GM19468 (cell line): ENCODE data around the gene FCER1A.

Experiments
- ATAC-seq: cut with Tn5 transposase; IDR thresholded peaks from one replicate; pipeline ENCODE4 v1.9.1; 2021; ENCODE audit warnings: mild to moderate bottlenecking, moderate library complexity, moderate number of reproducible peaks; ENCODE audit not compliant: unreplicated experiment; ENCODE audit errors: extremely low read depth

The FCER1A gene

GRCh38 chr1:159302095-159302494 is at the start of gene FCER1A:
Gene FCER1A, plus strand, starts transcription at chr1:159302336. Its CDS starts 29 bp downstream, at chr1:159302365.
- no peak for ATAC-seq

GRCh38 chr1:159261311-159261710 is 40.8 kb upstream of the FCER1A start:
- no peak for ATAC-seq

- no peak for ATAC-seq
Observed at GRCh38 chr1:159261721-159262494, 40.2 kb upstream of the FCER1A start.

GRCh38 chr1:159266832-159267231 is 35.3 kb upstream of the FCER1A start:
- no peak for ATAC-seq

- ATAC-seq: no peak
Observed at GRCh38 chr1:159274631-159275030, 27.5 kb upstream of the FCER1A start.

- no peak for ATAC-seq
Observed at GRCh38 chr1:159275891-159276290, 26.2 kb upstream of the FCER1A start.

- no peak for ATAC-seq
Observed at GRCh38 chr1:159279773-159280172, 22.4 kb upstream of the FCER1A start.

- no peak for ATAC-seq
Observed at GRCh38 chr1:159282118-159282517, 20.0 kb upstream of the FCER1A start.

- no peak for ATAC-seq
Observed at GRCh38 chr1:159289060-159289459, 13.1 kb upstream of the FCER1A start.

- no peak for ATAC-seq
Observed at GRCh38 chr1:159291424-159291823, 10.7 kb upstream of the FCER1A start.

- ATAC-seq: no peak
Observed at GRCh38 chr1:159296706-159297375, 5.3 kb upstream of the FCER1A start.

- ATAC-seq: no peak
Observed at GRCh38 chr1:159300146-159300545, 2.0 kb upstream of the FCER1A start.

GRCh38 chr1:159307346-159308020 is 5.3 kb downstream of the FCER1A start:
- no peak for ATAC-seq

GRCh38 chr1:159311679-159312078 is 9.5 kb downstream of the FCER1A start:
- no peak for ATAC-seq

GRCh38 chr1:159315381-159315780 is 13.2 kb downstream of the FCER1A start:
- no peak for ATAC-seq

- ATAC-seq: no peak
Observed at GRCh38 chr1:159318784-159319551, 16.8 kb downstream of the FCER1A start.

- ATAC-seq: no peak
Observed at GRCh38 chr1:159334797-159335196, 32.7 kb downstream of the FCER1A start.

- ATAC-seq: no peak
Observed at GRCh38 chr1:159338018-159338417, 35.9 kb downstream of the FCER1A start.

- ATAC-seq: no peak
Observed at GRCh38 chr1:159339536-159339935, 37.4 kb downstream of the FCER1A start.

- ATAC-seq: no peak
Observed at GRCh38 chr1:159341736-159342135, 39.6 kb downstream of the FCER1A start.
